Stomach (tissue), 4 donors: Measurements from ENCODE around the gene TXN2.

Source experiments
- CTCF ChIP-seq, 7 experiments: fragments of 450-650 bp in 4 of 7; fragments of 200-600 bp in 3 of 7; sonication (generic) in 3 of 7; IDR thresholded peaks; one replicate each; pipeline ENCODE4 v1.5.1; 2016 to 2019; ENCODE audit warnings: antibody characterized with exemption in 7 of 7, control low read depth in 2 of 7, mild to moderate bottlenecking in 1 of 7
- EP300 ChIP-seq: sonication (generic); formaldehyde crosslinking; IDR thresholded peaks from one replicate; pipeline ENCODE4 v1.6.1; 2017; ENCODE audit warnings: antibody characterized with exemption
- POLR2A ChIP-seq, 4 donors: fragments of 450-650 bp; IDR thresholded peaks; one replicate each; pipeline ENCODE4 v1.6.1; 2016; ENCODE audit warnings: antibody characterized with exemption in 4 of 4, control low read depth in 2 of 4, mild to moderate bottlenecking in 1 of 4, moderate library complexity in 1 of 4
- POLR2AphosphoS5 ChIP-seq, 3 donors: sonication (generic); formaldehyde crosslinking; IDR thresholded peaks; one replicate each; pipeline ENCODE4 v1.6.1; 2016; ENCODE audit warnings: antibody characterized with exemption in 3 of 3

- TF ChIP-seq CTCF (IDR thresholded peaks at IDR 0.05) (no peak), EP300 (no peak), POLR2A (IDR thresholded peaks at IDR 0.05) (no peak), POLR2AphosphoS5 (IDR thresholded peaks at IDR 0.05) (no peak)
Observed at GRCh38 chr22:36464715-36465231, 16.7 kb downstream of the TXN2 start.
